Adrenal gland (tissue), 12 donors: ENCODE measurements around the gene SVBP. TPM values are rescaled to one million over a fixed set of nuclear protein-coding genes. Genes with fewer than 3 reads are reported as not detected.

ENCODE experiments used
- DNase-seq, 7 donors: peaks; one replicate each; pipeline ENCODE4 v3.0.0-alpha.2; 2019 to 2020
- H3K27ac ChIP-seq, 5 donors: fragments of 200-600 bp; sonication (generic) in 4 of 5; 1 replicate in 3 of 5; 2 replicates in 2 of 5; pipeline versions ENCODE4 v1.5.1 to v1.8.0; 2016 to 2020; ENCODE audit warnings: mild to moderate bottlenecking in 1 of 5
- H3K27me3 ChIP-seq: fragments of 200-600 bp; 2 replicates; pipeline ENCODE4 v1.8.0; 2021
- H3K36me3 ChIP-seq, 2 donors: fragments of 200-600 bp; replicated peaks in 1 of 2; 1 replicate in 1 of 2; 2 replicates in 1 of 2; pipeline versions ENCODE4 v1.5.1 to v1.8.0; 2018 to 2022
- H3K4me1 ChIP-seq, 2 donors: fragments of 200-600 bp; replicated peaks in 1 of 2; 1 replicate in 1 of 2; 2 replicates in 1 of 2; pipeline versions ENCODE4 v1.5.1 to v1.8.0; 2018 to 2021
- H3K4me3 ChIP-seq, 4 donors: fragments of 200-600 bp; sonication (generic) in 3 of 4; one replicate each; pipeline ENCODE4 v1.5.1; 2016 to 2018
- H3K9me3 ChIP-seq, 3 donors: fragments of 200-600 bp; sonication (generic) in 1 of 3; replicated peaks in 1 of 3; 1 replicate in 2 of 3; 2 replicates in 1 of 3; pipeline versions ENCODE4 v1.5.1 to v1.8.0; 2016 to 2021
- CTCF ChIP-seq, 6 experiments: fragments of 450-650 bp in 4 of 6; fragments of 200-600 bp in 2 of 6; sonication (generic) in 1 of 6; IDR thresholded peaks; 1 replicate in 5 of 6; 2 replicates in 1 of 6; pipeline versions ENCODE4 v1.5.1 to v1.8.0; 2016 to 2021; ENCODE audit warnings: antibody characterized with exemption in 6 of 6, mild to moderate bottlenecking in 2 of 6, moderate library complexity in 1 of 6
- POLR2A ChIP-seq, 2 donors: fragments of 450-650 bp; IDR thresholded peaks; one replicate each; pipeline ENCODE4 v1.6.1; 2017; ENCODE audit warnings: antibody characterized with exemption in 2 of 2, mild to moderate bottlenecking in 2 of 2, moderate library complexity in 1 of 2
- WGBS, 4 donors: extraction: QIAGEN DNeasy Blood & Tissue Kit in 2 of 4; methylation state at CpG; one replicate each; pipeline versions ENCODE4 v1.1.5 to v1.1.7; 2013 to 2017; 5-methylcytosine and 5-hydroxymethylcytosine counted together
- intact Hi-C, 2 donors: fragments of 100-400 bp; cut with DNase I; formaldehyde crosslinking; loops; one replicate each; pipeline versions ENCODE4 v1.14.1 to v1.15.0; 2022 to 2023
- polyA plus RNA-seq, 3 donors: library from polyadenylated mRNA; stranded (reverse); fragments of 200-250 nt in 2 of 3; fragments of 350-450 nt in 1 of 3; fragmentation: Illumina TruSeq in 1 of 3; extraction: RNeasy Lipid Tissue Mini Kit (QIAGEN cat#74804) in 1 of 3; gene quantifications; one replicate each; pipeline ENCODE4 v1.2.3, GENCODE V29; 2013 to 2014
- total RNA-seq, 9 donors: library from RNA; depleted of rRNA in 4 of 9; stranded (reverse); fragments of >200 nt in 4 of 9; fragments of 120-200 nt in 1 of 9; fragmentation: NEBNext Ultra II Directional in 1 of 9; extraction: Animal tissue kit (Norgen Biotek cat#: 25700) in 1 of 9; gene quantifications; one replicate each; pipeline versions ENCODE4 v1.1.0 to v1.2.4, GENCODE V29; 2013 to 2023
- donor health status: healthy with polysubstance abuse.
- donor health status: Bipolar disorder and iron deficiency.
- donor health status: DM: yes; HTN: yes; CAD: no.
- donor health status: DM: no; HTN: no; CAD: no.
- donor health status: DM: no; HTN: no; CAD: no.
- donor health status: DM: yes; HTN: yes; CAD: no.

Gene SVBP
- total and polyA plus RNA-seq, 12 donors: 4.5 to 41.3 (median 17.2) TPM

GRCh38 chr1:42851960-42852607, 34.9 kb upstream of the SVBP start:
- no peak overlapping the region for H3K27ac ChIP-seq
- TF ChIP-seq CTCF (IDR thresholded peaks at IDR 0.05): no peak
- no peak for TF ChIP-seq POLR2A (IDR thresholded peaks at IDR 0.05)
- no peaks in the 10 kb centered on the region for H3K9me3 ChIP-seq
- no peak overlapping the region for H3K4me3 ChIP-seq
- peaks cover 0 to 7% of the 10 kb centered on the region in 2 donors for H3K36me3 ChIP-seq
- intact Hi-C loops: no loop called here
- peaks cover 0 to 12% of the 10 kb centered on the region in 2 donors for H3K4me1 ChIP-seq
- DNase-seq: no peak
- no peaks in the 10 kb centered on the region for H3K27me3 ChIP-seq
- 80 to 94% (median 91%) methylated on average over 2 of the region's 2 CpGs for WGBS, 4 donors

- peaks cover 0 to 12% of the 10 kb centered on the region in 2 donors for H3K4me1 ChIP-seq
- TF ChIP-seq CTCF (IDR thresholded peaks at IDR 0.05) (no peak), POLR2A (IDR thresholded peaks at IDR 0.05) (no peak)
- H3K27me3 ChIP-seq: no peaks in the 10 kb centered on the region
- no peak overlapping the region for H3K27ac ChIP-seq
- no peak for DNase-seq
- H3K36me3 ChIP-seq: peaks cover 0 to 7% of the 10 kb centered on the region in 2 donors
- 97 to 100% (median 98%) methylated on average over 6 to 15 of the region's 15 CpGs for WGBS, 4 donors
- H3K9me3 ChIP-seq: no peaks in the 10 kb centered on the region
- H3K4me3 ChIP-seq: no peak overlapping the region
- intact Hi-C loops: no loop called here
These were observed 34.2 kb upstream of the SVBP start for GRCh38 chr1:42851420-42851819.

GRCh38 chr1:42849944-42850343, 32.7 kb upstream of the SVBP start:
- WGBS, 4 donors: 96 to 98% (median 97%) methylated on average over 5 of the region's 5 CpGs
- no peak for DNase-seq
- Histone ChIP-seq H3K27me3 (no peaks in the 10 kb centered on the region), H3K4me3 (no peak overlapping the region), H3K4me1 (peaks cover 0 to 22% of the 10 kb centered on the region in 2 donors), H3K27ac (no peak overlapping the region), H3K36me3 (peaks cover 0 to 7% of the 10 kb centered on the region in 2 donors), H3K9me3 (no peaks in the 10 kb centered on the region)
- intact Hi-C loops: no loop called here
- TF ChIP-seq CTCF (IDR thresholded peaks at IDR 0.05) (no peak), POLR2A (IDR thresholded peaks at IDR 0.05) (no peak)

GRCh38 chr1:42848823-42849537, 31.8 kb upstream of the SVBP start:
- H3K4me1 ChIP-seq: peaks cover 0 to 26% of the 10 kb centered on the region in 2 donors
- intact Hi-C loops: no loop called here
- no peaks in the 10 kb centered on the region for H3K9me3 ChIP-seq
- no peak overlapping the region for H3K4me3 ChIP-seq
- no peaks in the 10 kb centered on the region for H3K27me3 ChIP-seq
- WGBS, 4 donors: 89 to 97% (median 95%) methylated on average over 2 of the region's 2 CpGs
- TF ChIP-seq POLR2A (IDR thresholded peaks at IDR 0.05): no peak
- TF ChIP-seq CTCF (IDR thresholded peaks at IDR 0.05): no peak
- DNase-seq: no peak
- no peak overlapping the region for H3K27ac ChIP-seq
- H3K36me3 ChIP-seq: peaks cover 0 to 7% of the 10 kb centered on the region in 2 donors
